MCF 10A (cell line): ENCODE measurements around the gene PCSK6. TPM values are rescaled to one million over a fixed set of nuclear protein-coding genes. Genes with fewer than 3 reads are reported as not detected.

Source experiments
- BruUV-seq: library from RNA; stranded (reverse); fragments of 400-500 nt; replicated peaks from 2 replicates; lab custom pipeline; 2021; lab: Mats Ljungman, UMichigan
- CTCF ChIA-PET: fragments of 300-600 bp; sonication (Branson Sonifier 250); formaldehyde crosslinking; extraction: SDS; loops from one replicate; lab custom pipeline; 2021; ENCODE audit warnings: antibody characterized with exemption, inconsistent platforms; lab: Yijun Ruan, JAX
- POLR2A ChIA-PET: fragments of 300-600, 350-650 bp; sonication (Branson Sonifier 250); formaldehyde crosslinking; extraction: SDS; loops from one replicate; lab custom pipeline; 2020; ENCODE audit warnings: antibody characterized with exemption, inconsistent platforms; lab: Yijun Ruan, JAX
- DNase-seq: peaks from one replicate; pipeline ENCODE4 v3.0.0-alpha.2; 2018; ENCODE audit not compliant: unreplicated experiment
- H3K27ac Mint-ChIP-seq: one replicate; pipeline ENCODE4 v1.8.0; 2022; ENCODE audit warnings: mild to moderate bottlenecking, low read depth, mixed read lengths; ENCODE audit not compliant: unreplicated experiment
- H3K27me3 Mint-ChIP-seq: one replicate; pipeline ENCODE4 v1.8.0; 2022; ENCODE audit warnings: mixed read lengths; ENCODE audit not compliant: insufficient read depth, unreplicated experiment
- H3K36me3 Mint-ChIP-seq: one replicate; pipeline ENCODE4 v1.8.0; 2022; ENCODE audit warnings: mild to moderate bottlenecking, moderate library complexity, mixed read lengths; ENCODE audit not compliant: insufficient read depth, unreplicated experiment
- H3K4me1 Mint-ChIP-seq: one replicate; pipeline ENCODE4 v1.8.0; 2022; ENCODE audit warnings: mixed read lengths; ENCODE audit not compliant: insufficient read depth, unreplicated experiment
- H3K4me3 Mint-ChIP-seq: one replicate; pipeline ENCODE4 v1.8.0; 2022; ENCODE audit warnings: mild to moderate bottlenecking, moderate library complexity, mixed read lengths; ENCODE audit not compliant: unreplicated experiment
- H3K9me3 Mint-ChIP-seq: one replicate; pipeline ENCODE4 v1.8.0; 2022; ENCODE audit warnings: mixed read lengths; ENCODE audit not compliant: unreplicated experiment
- intact Hi-C: fragments of 100-400 bp; cut with micrococcal nuclease; formaldehyde crosslinking; loops from 2 replicates; pipeline ENCODE4 v1.14.1; 2022
- total RNA-seq: library from RNA; stranded (reverse); gene quantifications from 2 replicates; pipeline ENCODE4 v1.2.3, GENCODE V29; 2022
- TF ChIP-seq, protein P1 (sequence below): fragments of 200-600 bp; IDR thresholded peaks from one replicate; pipeline ENCODE4 v1.8.0; 2022; ENCODE audit warnings: antibody characterized with exemption, mild to moderate bottlenecking; ENCODE audit not compliant: unreplicated experiment

PCSK6 gene
- total RNA-seq, 1 experiment from 2014 or later = 30.8 TPM

DNA sequence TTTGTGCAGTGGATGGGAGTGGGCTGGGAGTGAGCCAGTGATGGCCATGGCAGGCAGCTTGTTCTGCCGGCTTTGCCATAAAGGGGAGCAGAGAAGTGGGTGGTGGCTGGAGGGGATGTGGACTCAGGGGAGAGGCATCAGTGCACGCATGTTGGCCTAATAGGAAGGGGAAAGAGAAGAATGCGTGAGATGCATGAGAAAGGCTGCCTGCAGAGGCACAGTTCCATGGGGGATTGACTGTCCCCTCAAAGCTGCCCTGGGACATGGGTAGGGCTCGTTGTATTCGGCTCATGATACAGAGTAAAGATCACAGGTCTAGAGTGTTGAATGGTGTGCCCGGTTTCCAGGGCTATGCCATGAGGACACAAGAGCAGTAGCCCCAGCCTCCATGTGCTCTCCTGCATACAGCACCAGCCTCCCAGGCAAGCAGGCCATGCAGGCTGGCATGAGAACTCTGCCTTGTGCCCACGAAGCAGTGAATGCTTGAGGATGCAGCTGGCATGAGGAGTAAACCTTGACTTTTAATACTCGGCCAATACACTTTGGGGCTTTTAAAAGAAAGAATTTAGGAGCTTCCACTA is 126.4 kb downstream of the PCSK6 start:
- H3K4me1 Mint-ChIP-seq = peaks cover 37% of the 10 kb centered on the region
- H3K27ac Mint-ChIP-seq = no peak overlapping the region
- BruUV-seq = no TSS peak
- no peak for DNase-seq
- no peaks in the 10 kb centered on the region for H3K27me3 Mint-ChIP-seq
- TF ChIP-seq, protein P1, sequence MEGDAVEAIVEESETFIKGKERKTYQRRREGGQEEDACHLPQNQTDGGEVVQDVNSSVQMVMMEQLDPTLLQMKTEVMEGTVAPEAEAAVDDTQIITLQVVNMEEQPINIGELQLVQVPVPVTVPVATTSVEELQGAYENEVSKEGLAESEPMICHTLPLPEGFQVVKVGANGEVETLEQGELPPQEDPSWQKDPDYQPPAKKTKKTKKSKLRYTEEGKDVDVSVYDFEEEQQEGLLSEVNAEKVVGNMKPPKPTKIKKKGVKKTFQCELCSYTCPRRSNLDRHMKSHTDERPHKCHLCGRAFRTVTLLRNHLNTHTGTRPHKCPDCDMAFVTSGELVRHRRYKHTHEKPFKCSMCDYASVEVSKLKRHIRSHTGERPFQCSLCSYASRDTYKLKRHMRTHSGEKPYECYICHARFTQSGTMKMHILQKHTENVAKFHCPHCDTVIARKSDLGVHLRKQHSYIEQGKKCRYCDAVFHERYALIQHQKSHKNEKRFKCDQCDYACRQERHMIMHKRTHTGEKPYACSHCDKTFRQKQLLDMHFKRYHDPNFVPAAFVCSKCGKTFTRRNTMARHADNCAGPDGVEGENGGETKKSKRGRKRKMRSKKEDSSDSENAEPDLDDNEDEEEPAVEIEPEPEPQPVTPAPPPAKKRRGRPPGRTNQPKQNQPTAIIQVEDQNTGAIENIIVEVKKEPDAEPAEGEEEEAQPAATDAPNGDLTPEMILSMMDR = no peak
- peaks cover 8% of the 10 kb centered on the region for H3K9me3 Mint-ChIP-seq
- H3K36me3 Mint-ChIP-seq = peaks cover 6% of the 10 kb centered on the region
- ChIA-PET CTCF (no interaction called here), POLR2A (no interaction called here)
- H3K4me3 Mint-ChIP-seq = no peak overlapping the region
- intact Hi-C loops = no loop called here

DNA sequence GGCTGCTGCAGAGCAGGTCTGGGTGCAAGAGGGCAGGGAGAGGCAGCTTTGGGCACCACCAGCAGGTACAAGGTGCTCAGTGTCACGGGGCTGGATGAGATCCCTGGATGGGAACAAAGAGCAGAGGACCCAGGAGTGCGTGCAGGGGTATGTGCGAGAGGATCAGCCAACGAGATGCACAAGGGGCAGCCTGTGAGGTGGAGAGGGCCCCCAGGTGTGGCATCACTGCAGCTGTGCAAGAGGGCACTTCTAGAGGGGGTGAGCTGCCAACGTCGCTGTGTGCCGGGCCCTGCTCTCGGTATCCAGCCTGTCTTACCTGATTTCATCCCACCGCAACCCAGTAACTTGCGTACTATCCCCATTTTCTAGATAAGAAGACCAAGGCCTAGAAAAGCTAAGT is 127.1 kb downstream of the PCSK6 start:
- no TSS peak for BruUV-seq
- Mint-ChIP-seq H3K4me1 (peaks cover 37% of the 10 kb centered on the region), H3K36me3 (peaks cover 6% of the 10 kb centered on the region), H3K4me3 (no peak overlapping the region), H3K9me3 (peaks cover 8% of the 10 kb centered on the region), H3K27me3 (no peaks in the 10 kb centered on the region), H3K27ac (no peak overlapping the region)
- intact Hi-C loops = no loop called here
- TF ChIP-seq, protein P1 = no peak
- CTCF ChIA-PET = interaction anchor here (0.7 to 1.2 kb wide), 3 partner anchors 46 to 146 kb away, joined by 3 read pairs; no protein-coding TSS in a partner anchor
- POLR2A ChIA-PET = interaction anchor here (0.9 kb wide), 1 partner anchor 66 kb away, joined by 3 read pairs; no protein-coding TSS in a partner anchor
- no peak for DNase-seq

DNA sequence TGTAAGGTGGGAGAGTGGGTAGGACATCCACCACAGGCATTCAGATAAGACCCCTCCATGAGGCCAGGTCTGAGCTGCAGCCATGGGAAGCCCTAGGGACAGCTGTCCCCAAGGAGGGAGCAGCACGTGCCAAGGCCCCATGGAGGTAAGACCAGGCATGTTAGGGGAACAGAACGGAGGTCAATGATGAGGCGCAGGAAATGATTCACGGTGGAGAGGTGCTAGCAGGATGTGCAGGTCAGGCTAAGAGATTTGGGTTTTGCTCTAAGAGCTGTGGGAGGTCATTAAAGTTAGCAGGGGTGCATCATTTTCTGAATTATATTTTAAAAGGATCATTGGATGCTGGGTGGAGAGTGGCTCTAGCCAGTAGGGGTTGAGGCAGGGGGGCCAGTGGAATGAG is 128.1 kb downstream of the PCSK6 start:
- no TSS peak for BruUV-seq
- Mint-ChIP-seq H3K9me3 (peaks cover 8% of the 10 kb centered on the region), H3K27me3 (no peaks in the 10 kb centered on the region), H3K36me3 (peaks cover 6% of the 10 kb centered on the region), H3K4me3 (no peak overlapping the region), H3K27ac (peak overlapping the region; percentile 21), H3K4me1 (peaks cover 37% of the 10 kb centered on the region)
- peak; percentile 48 for DNase-seq
- ChIA-PET POLR2A (interaction anchor here (0.9 to 3.0 kb wide), 2 partner anchors 14 to 65 kb away, joined by 3 to 43 read pairs; no protein-coding TSS in a partner anchor), CTCF (interaction anchor here (1.1 to 1.2 kb wide), 2 partner anchors 45 to 53 kb away, joined by 3 read pairs; no protein-coding TSS in a partner anchor)
- intact Hi-C loops = no loop called here
- TF ChIP-seq, protein P1 = no peak

DNA sequence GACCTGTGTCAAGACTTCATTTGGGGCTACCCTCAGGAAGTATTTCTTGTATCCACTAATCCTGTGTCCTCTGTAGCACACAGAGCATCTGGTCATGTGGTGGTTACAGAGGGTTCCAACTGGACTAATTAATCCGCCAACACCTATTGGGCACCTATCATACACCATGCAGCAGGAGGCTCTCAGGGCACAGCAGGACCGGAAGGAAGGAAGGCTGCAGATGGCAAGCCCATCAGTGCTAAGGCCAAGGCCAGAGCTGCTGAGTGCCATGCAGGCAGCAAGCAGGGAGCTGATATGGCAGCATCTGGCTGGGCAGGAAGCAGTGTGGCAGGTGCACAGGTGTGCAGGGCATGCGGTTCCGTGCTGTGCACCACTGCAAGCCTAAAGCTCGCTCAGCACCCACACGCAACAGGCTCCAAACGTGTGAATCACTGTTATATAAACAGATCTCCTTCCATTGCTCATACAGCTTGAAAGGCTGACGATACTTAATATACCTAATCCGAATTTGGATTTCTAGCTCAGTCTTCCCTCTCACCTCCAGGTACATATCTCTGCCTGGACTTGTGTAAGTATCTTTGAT is 130.1 kb downstream of the PCSK6 start:
- Mint-ChIP-seq H3K4me1 (peaks cover 41% of the 10 kb centered on the region), H3K9me3 (peaks cover 2% of the 10 kb centered on the region), H3K27ac (peak overlapping the region; percentile 33), H3K36me3 (peaks cover 5% of the 10 kb centered on the region), H3K27me3 (no peaks in the 10 kb centered on the region), H3K4me3 (no peak overlapping the region)
- POLR2A ChIA-PET = interaction anchor here (0.7 to 3.0 kb wide), 8 partner anchors 12 to 637 kb away, joined by 3 to 43 read pairs (median 4); partner anchors contain the start of gene SNRPA1
- BruUV-seq = no TSS peak
- TF ChIP-seq, protein P1 = no peak
- DNase-seq = peak; percentile 77
- CTCF ChIA-PET = interaction anchor here (0.7 to 1.3 kb wide), 4 partner anchors 62 to 281 kb away, joined by 3 to 4 read pairs (median 4); no protein-coding TSS in a partner anchor
- intact Hi-C loops = loop anchor here (2.0 to 5.0 kb wide), 2 partner anchors 65 to 88 kb away; partner anchors contain the start of gene SNRPA1
